Cortex of kidney (tissue), 1 donor: ENCODE measurements around the gene DEPDC4.
"Not testable (repeated sequence)": the region's sequence is repeated elsewhere in the genome, so short reads cannot be mapped to it uniquely, and the experiment has no call there.

Experiments
- DNase-seq: peaks from one replicate; lab custom pipeline; 2025; lab: John Stamatoyannopoulos, UW

Gene DEPDC4

GRCh38 chr12:100263131-100263530 is 3.7 kb downstream of the DEPDC4 start:
- no peak for DNase-seq

- DNase-seq: no peak
Observed at GRCh38 chr12:100258127-100258526, 8.8 kb downstream of the DEPDC4 start.

DNA sequence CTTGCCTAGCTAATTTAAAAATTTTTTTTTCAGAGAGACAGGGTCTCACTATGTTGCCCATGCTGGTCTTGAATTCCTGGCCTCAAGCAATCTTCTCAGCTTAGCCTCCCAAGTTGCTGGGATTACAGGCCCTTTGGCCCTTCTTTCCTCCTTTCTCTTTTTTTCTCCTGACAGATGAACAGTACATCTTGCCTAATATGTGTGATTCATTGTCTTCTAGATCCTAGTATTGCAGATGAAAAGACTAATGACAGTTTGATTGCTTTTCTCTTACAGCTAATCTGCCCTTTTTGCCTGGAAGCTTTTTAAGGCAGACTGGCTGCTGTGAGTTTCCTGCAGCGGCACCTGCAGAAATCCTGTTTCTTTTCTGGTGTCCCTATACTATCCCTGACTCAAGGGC is 12.0 kb downstream of the DEPDC4 start:
- DNase-seq: no peak

GRCh38 chr12:100253437-100253836 is 13.4 kb downstream of the DEPDC4 start:
- DNase-seq: no peak

DNA sequence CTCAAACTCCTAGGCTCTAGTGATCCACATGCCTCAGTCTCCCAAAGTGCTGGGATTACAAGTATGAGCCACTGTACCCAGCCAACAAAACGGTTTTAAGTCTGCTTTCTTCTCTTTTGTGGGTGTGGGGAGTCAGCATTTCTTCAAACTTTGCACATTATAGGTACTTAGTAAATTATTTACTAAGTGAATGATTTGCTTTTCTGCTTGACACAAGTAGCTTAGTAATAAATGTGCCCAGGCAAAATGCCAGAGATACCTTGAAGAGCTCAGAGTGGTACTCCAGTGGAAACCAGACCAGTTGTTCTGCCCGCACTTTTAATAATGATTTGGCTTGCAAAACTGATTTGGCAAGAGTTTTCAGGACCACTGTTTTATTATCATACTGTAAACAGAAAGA is 15.0 kb downstream of the DEPDC4 start:
- no peak for DNase-seq

DNA sequence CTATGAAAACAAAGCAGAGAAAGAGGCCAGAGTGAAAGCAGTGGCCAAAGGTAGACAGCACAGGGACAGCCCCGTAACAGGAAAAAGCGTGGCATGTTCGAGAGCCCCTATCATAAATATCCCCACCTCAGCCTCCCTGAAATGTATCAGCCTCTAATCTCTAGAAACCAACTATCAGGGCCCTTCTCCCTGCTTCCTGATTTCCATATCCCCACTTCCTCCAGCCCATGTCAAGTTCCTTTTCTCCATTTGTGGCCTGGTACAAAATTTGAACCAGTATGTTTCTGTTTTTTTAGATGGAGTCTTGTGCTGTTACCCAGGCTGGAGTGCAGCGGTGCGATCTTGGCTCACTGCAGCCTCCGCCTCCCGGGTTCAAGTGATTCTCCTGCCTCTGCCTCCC is 16.9 kb downstream of the DEPDC4 start:
- no peak for DNase-seq

DNA sequence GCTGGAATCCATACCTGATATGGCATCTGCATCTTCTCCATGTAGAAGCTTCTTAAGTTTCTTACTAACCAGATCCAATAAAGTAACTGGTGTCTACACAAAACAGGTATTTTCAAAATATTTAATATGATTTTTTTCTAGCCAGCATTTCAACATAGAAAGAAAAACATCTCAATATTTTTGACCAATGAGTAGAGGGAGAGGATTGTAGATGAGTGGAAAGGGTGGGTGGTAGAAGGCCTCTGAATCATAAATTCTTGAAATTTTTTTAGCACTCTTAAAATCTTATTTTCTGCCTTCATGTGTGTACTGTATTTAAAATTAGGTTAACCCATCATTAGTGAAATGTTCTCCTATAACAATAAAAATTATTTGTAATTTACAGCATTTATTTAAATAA is 18.0 kb downstream of the DEPDC4 start:
- no peak for DNase-seq

- no peak for DNase-seq
Observed at GRCh38 chr12:100247765-100248164, 19.1 kb downstream of the DEPDC4 start.

GRCh38 chr12:100243137-100243536 is 23.7 kb downstream of the DEPDC4 start:
- no peak for DNase-seq

- no peak for DNase-seq
Observed at GRCh38 chr12:100239589-100239988, 27.3 kb downstream of the DEPDC4 start.

DNA sequence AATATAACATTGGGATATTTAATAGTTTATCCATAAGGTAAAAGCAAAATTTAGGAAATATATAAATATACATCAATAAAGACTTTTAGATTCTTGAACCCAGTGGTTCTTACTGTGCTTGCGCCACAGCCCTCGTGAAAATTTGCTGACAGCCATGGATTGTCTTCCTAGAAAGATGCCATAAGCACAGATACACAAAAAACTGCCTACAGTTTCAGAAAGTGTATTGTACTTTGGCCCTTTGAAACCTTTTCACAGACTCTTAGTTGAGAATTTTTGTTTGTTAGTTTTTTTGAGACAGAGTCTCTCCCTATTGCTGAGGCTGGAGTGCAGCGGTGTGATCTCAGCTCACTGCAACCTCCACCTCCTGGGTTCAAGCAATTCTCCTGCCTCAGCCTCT is 28.1 kb downstream of the DEPDC4 start:
- no peak for DNase-seq

- no peak for DNase-seq
Observed at GRCh38 chr12:100234591-100235304, 32.1 kb downstream of the DEPDC4 start.

GRCh38 chr12:100234166-100234565 is 32.7 kb downstream of the DEPDC4 start:
- DNase-seq: no peak

DNA sequence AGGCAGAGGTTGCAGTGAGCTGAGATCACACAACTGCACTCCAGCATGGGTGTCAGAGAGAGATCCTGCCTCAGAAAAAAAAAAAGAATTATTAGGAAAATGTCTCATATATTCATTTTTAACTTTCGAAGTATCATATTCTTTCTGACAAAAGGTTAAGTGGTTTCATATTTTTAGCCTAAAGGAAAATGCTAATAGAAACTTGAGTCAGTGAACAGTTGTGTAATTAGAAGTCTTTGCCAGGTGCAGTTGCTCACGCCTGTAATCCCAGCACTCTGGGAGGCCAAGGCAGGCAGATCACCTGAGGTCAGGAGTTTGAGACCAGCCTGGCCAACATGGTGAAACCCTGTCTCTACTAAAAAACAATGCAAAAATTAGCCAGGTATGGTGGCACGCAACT is 35.0 kb downstream of the DEPDC4 start:
- not testable (repeated sequence) for DNase-seq

GRCh38 chr12:100229876-100230275 is 37.0 kb downstream of the DEPDC4 start:
- no peak for DNase-seq

DNA sequence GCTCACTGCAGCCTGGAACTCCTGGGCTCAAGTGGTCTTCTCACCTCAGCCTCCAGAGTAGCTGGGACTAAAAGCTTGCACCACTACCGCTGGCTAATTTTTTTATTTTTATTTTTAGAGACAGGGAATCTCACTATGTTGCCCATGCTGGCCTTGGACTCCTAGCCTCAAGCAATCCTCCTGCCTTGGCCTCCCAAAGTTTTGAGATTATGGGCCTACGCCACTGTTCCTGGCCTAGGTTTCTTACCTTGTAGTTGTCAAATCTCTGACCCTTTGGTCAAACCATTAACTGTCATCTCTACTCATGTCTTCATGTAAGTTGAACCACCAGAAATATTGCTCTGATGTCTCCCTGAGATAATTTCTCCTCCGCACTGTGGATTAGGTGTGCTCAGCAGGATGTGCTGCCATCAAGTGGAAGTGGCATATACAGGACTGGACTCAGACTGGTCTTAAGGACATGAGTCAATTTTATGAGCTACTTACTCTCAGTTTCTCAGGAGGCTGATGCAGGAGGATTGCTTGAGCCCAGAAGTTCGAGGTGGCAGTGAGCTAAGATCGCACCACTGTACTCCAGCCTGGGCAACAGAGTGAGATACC is 37.7 kb downstream of the DEPDC4 start:
- DNase-seq: no peak

DNA sequence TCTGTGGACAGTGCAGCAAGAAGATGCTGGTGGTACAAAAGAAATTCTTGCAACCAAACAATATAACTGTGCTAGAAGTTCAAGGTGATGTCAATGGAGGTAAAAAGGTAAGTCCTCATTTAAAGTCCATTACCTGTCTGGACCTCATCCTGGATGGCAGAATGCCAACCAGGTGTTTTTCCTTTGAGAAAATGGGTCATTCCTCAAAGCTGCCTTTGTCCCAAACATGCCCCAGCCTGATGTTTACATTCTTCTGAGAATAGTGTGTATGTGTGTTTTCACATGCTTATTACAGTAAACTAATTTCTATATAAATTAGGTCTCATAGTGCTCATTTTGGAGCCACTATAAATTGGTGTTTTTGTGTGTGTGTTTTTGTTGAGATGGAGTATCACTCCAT is 41.4 kb downstream of the DEPDC4 start:
- DNase-seq: no peak

DNA sequence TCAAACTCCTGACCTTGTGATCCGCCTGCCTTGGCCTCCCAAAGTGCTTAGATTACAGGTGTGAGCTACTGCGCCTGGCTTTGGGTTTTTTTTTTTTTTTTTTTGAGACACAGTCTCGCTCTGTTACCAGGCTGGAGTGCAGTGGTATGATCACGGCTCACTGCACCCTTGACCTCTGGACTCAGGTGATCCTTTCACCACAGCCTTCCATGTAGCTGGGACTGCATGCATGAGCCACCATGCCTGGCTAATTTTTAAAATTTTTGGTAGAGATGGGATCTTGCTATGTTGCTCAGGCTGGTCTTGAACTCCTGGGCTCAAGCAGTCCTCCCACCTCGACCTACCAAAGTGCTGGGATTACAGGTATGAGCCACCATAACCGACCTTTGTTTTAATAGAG is 44.7 kb downstream of the DEPDC4 start:
- DNase-seq: not testable (repeated sequence)

- no peak for DNase-seq
Observed at GRCh38 chr12:100221523-100221922, 45.4 kb downstream of the DEPDC4 start.

GRCh38 chr12:100219328-100220109 is 47.4 kb downstream of the DEPDC4 start:
- DNase-seq: no peak

- no peak for DNase-seq
Observed at GRCh38 chr12:100216337-100216736, 50.5 kb downstream of the DEPDC4 start.

GRCh38 chr12:100215209-100215608 is 51.7 kb downstream of the DEPDC4 start:
- no peak for DNase-seq

DNA sequence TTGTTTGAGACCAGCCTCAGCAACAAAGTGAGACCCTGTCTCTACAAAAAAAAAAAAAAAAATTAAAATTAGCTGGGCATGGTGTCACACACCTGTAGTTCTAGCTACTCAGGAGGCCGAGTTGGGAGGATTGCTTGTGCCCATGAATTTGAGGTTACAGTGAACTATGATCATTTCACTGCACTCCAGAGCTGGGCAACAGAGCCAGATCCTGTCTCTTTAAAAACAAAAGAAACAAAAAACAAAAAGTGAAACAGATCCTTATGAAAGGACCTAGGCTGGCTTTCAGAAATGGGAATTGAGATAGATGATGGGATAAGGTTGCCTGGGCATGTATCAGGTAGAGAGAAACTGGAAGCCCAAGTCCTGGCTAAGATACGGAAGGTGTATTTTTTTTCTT is 52.4 kb downstream of the DEPDC4 start:
- DNase-seq: no peak
